PC-3 (cell line): ENCODE measurements around the gene AKAP6. TPM values are rescaled to one million over a fixed set of nuclear protein-coding genes. Genes with fewer than 3 reads are reported as not detected.
A peak's percentile ranks its signal among the peaks of the same experiment; 100 is the strongest.

Source experiments
- ATAC-seq: fragments of 200-7000 bp; cut with Tn5 transposase; 2 replicates; pipeline ENCODE4 v1.9.1; 2020; ENCODE audit warnings: mild to moderate bottlenecking, moderate library complexity
- BruUV-seq: library from RNA; stranded (reverse); fragments of 400-500 nt; replicated peaks from 2 replicates; lab custom pipeline; 2021; lab: Mats Ljungman, UMichigan
- CTCF ChIA-PET: fragments of 300-600 bp; sonication (Branson Sonifier 250); formaldehyde crosslinking; loops from one replicate; lab custom pipeline; 2022; ENCODE audit warnings: antibody characterized with exemption; lab: Charles Lee
- POLR2A ChIA-PET: fragments of 300-600 bp; sonication (Branson Sonifier 250); formaldehyde crosslinking; loops from one replicate; lab custom pipeline; 2022; ENCODE audit warnings: antibody characterized with exemption; ENCODE audit not compliant: unreplicated experiment; lab: Charles Lee
- DNase-seq: peaks from one replicate; pipeline ENCODE4 v3.0.0-alpha.2; 2015
- H2AFZ ChIP-seq: fragments of 300-600 bp; sonication (generic); 2 replicates; pipeline ENCODE4 v1.6.0; 2016; ENCODE audit warnings: antibody characterized with exemption, low read length
- H3F3A ChIP-seq: fragments of 300-600 bp; sonication (generic); one replicate; pipeline ENCODE4 v1.6.0; 2017; ENCODE audit warnings: antibody characterized with exemption, low read length, control low read depth, mild to moderate bottlenecking; ENCODE audit not compliant: unreplicated experiment
- H3K27ac ChIP-seq: fragments of 300-600 bp; sonication (generic); 2 replicates; pipeline ENCODE4 v1.5.1; 2016; ENCODE audit warnings: mild to moderate bottlenecking, low read length
- H3K27me3 ChIP-seq: fragments of 300-600 bp; sonication (generic); 2 replicates; pipeline ENCODE4 v1.6.1; 2016; ENCODE audit warnings: low read length, mixed read lengths
- H3K36me3 ChIP-seq: fragments of 300-600 bp; sonication (generic); 2 replicates; pipeline ENCODE4 v1.6.1; 2016; ENCODE audit warnings: low read depth, mixed run types, low read length, mixed read lengths
- H3K4me1 ChIP-seq: fragments of 300-600 bp; sonication (generic); 2 replicates; pipeline ENCODE4 v1.5.1; 2016; ENCODE audit warnings: low read length; ENCODE audit not compliant: insufficient read depth
- H3K4me2 ChIP-seq: fragments of 300-600 bp; sonication (generic); 2 replicates; pipeline ENCODE4 v1.6.0; 2016; ENCODE audit warnings: low read length
- H3K4me3 ChIP-seq: fragments of 300-600 bp; sonication (generic); 2 replicates; pipeline ENCODE4 v1.5.1; 2016; ENCODE audit warnings: mild to moderate bottlenecking, low read length, mixed read lengths
- H3K79me2 ChIP-seq: fragments of 300-600 bp; sonication (generic); 2 replicates; pipeline ENCODE4 v1.6.1; 2017; ENCODE audit warnings: low read length, mixed read lengths
- H3K9ac ChIP-seq: fragments of 300-600 bp; sonication (generic); 2 replicates; pipeline ENCODE4 v1.6.0; 2016; ENCODE audit warnings: mild to moderate bottlenecking, low read length
- H3K9me2 ChIP-seq: fragments of 300-600 bp; sonication (generic); replicated peaks from 2 replicates; pipeline ENCODE4 v1.6.1; 2016; ENCODE audit warnings: mixed run types, low read length, mixed read lengths
- H3K9me3 ChIP-seq: fragments of 300-600 bp; sonication (generic); 2 replicates; pipeline ENCODE4 v1.6.1; 2016; ENCODE audit warnings: low read length, mixed read lengths
- H4K20me1 ChIP-seq: fragments of 300-600 bp; sonication (generic); 2 replicates; pipeline ENCODE4 v1.6.1; 2016; ENCODE audit warnings: low read length, mixed read lengths
- CTCF ChIP-seq: fragments of 300-600 bp; sonication (generic); conservative IDR thresholded peaks from 2 replicates; pipeline ENCODE4 v1.5.1; 2017; ENCODE audit warnings: antibody characterized with exemption, low read depth, mild to moderate bottlenecking, low read length
- EZH2 ChIP-seq: fragments of 300-600 bp; sonication (generic); IDR thresholded peaks from one replicate; pipeline ENCODE4 v1.6.1; 2017; ENCODE audit warnings: antibody characterized with exemption, mild to moderate bottlenecking, low read length; ENCODE audit not compliant: unreplicated experiment
- EZH2phosphoT487 ChIP-seq: fragments of 300-600 bp; sonication (generic); IDR thresholded peaks from 2 replicates; pipeline ENCODE4 v1.6.1; 2018; ENCODE audit warnings: mild to moderate bottlenecking, antibody characterized with exemption, low read length, borderline replicate concordance
- intact Hi-C: fragments of 100-400 bp; cut with micrococcal nuclease; formaldehyde crosslinking; loops from 2 replicates; pipeline ENCODE4 v1.9.0; 2023
- total RNA-seq: library from RNA; depleted of rRNA; stranded (reverse); fragments of >200 nt; gene quantifications from 2 replicates; pipeline ENCODE4 v1.2.3, GENCODE V29; 2014

Gene AKAP6
- total RNA-seq, 1 experiment from 2014 or later, result 1.5 TPM

- ATAC-seq (no peak), DNase-seq (no peak)
- no peaks in the 10 kb centered on the region for H3K36me3 ChIP-seq
- no TSS peak for BruUV-seq
- no peaks in the 10 kb centered on the region for H4K20me1 ChIP-seq
- H3K79me2 ChIP-seq, result no peaks in the 10 kb centered on the region
- peaks cover 49% of the 10 kb centered on the region for H3K4me1 ChIP-seq
- TF ChIP-seq EZH2 (no peak), CTCF (no peak), EZH2phosphoT487 (no peak)
- H3K4me2 ChIP-seq, result no peak overlapping the region
- ChIA-PET POLR2A (interaction anchor here (0.6 kb wide), 1 partner anchor 14 kb away, joined by 3 read pairs; no protein-coding TSS in a partner anchor), CTCF (no interaction called here)
- H3K9me2 ChIP-seq, result no peaks in the 10 kb centered on the region
- no peaks in the 10 kb centered on the region for H3K27me3 ChIP-seq
- H3K27ac ChIP-seq, result no peak overlapping the region
- peaks cover 6% of the 10 kb centered on the region for H3F3A ChIP-seq
- intact Hi-C loops, result loop anchor here (5.0 kb wide), 1 partner anchor 143 kb away; no protein-coding TSS in a partner anchor
- no peak overlapping the region for H3K9ac ChIP-seq
- H2AFZ ChIP-seq, result no peak overlapping the region
- H3K4me3 ChIP-seq, result no peak overlapping the region
- H3K9me3 ChIP-seq, result no peaks in the 10 kb centered on the region
Observed at GRCh38 chr14:32399920-32400319, 70.8 kb downstream of the AKAP6 start.

- DNase-seq (peak; percentile 61), ATAC-seq (peak; percentile 18)
- Histone ChIP-seq H3K9ac (no peak overlapping the region), H3K4me1 (peaks cover 49% of the 10 kb centered on the region), H3K9me3 (no peaks in the 10 kb centered on the region), H4K20me1 (no peaks in the 10 kb centered on the region), H3F3A (peaks cover 6% of the 10 kb centered on the region), H3K9me2 (no peaks in the 10 kb centered on the region), H3K27me3 (no peaks in the 10 kb centered on the region), H3K36me3 (no peaks in the 10 kb centered on the region), H2AFZ (no peak overlapping the region), H3K27ac (no peak overlapping the region), H3K4me3 (no peak overlapping the region), H3K79me2 (no peaks in the 10 kb centered on the region), H3K4me2 (peak overlapping the region; percentile 25)
- ChIA-PET CTCF (no interaction called here), POLR2A (no interaction called here)
- BruUV-seq, result no TSS peak
- intact Hi-C loops, result no loop called here
- TF ChIP-seq EZH2phosphoT487 (no peak), CTCF (no peak), EZH2 (no peak)
Observed at GRCh38 chr14:32400480-32400879, 71.4 kb downstream of the AKAP6 start.

GRCh38 chr14:32403021-32403420 lies 73.9 kb downstream of the AKAP6 start:
- POLR2A ChIA-PET, result interaction anchor here (0.6 kb wide), 1 partner anchor 160 kb away, joined by 3 read pairs; no protein-coding TSS in a partner anchor
- H3K9me3 ChIP-seq, result no peaks in the 10 kb centered on the region
- H3K4me3 ChIP-seq, result no peak overlapping the region
- H3K79me2 ChIP-seq, result no peaks in the 10 kb centered on the region
- DNase-seq, result no peak
- H3F3A ChIP-seq, result no peaks in the 10 kb centered on the region
- no peaks in the 10 kb centered on the region for H3K27me3 ChIP-seq
- no peak overlapping the region for H3K9ac ChIP-seq
- no peak overlapping the region for H2AFZ ChIP-seq
- H3K36me3 ChIP-seq, result no peaks in the 10 kb centered on the region
- intact Hi-C loops, result no loop called here
- no peak overlapping the region for H3K4me2 ChIP-seq
- peaks cover 35% of the 10 kb centered on the region for H3K4me1 ChIP-seq
- no peaks in the 10 kb centered on the region for H3K9me2 ChIP-seq
- CTCF ChIA-PET, result interaction anchor here (0.5 kb wide), 1 partner anchor 11 kb away, joined by 3 read pairs; no protein-coding TSS in a partner anchor
- TF ChIP-seq EZH2phosphoT487 (no peak), CTCF (no peak)
- no peaks in the 10 kb centered on the region for H4K20me1 ChIP-seq
- no peak for ATAC-seq
- H3K27ac ChIP-seq, result no peak overlapping the region
- no TSS peak for BruUV-seq
